Endothelial cell of umbilical vein (primary cell): Measurements from ENCODE around the gene SOX9. TPM values are rescaled to one million over a fixed set of nuclear protein-coding genes. Genes with fewer than 3 reads are reported as not detected.

Source experiments
- BruUV-seq: library from RNA; stranded (reverse); fragments of 400-500 nt; replicated peaks from 2 replicates; lab custom pipeline; 2021; lab: Mats Ljungman, UMichigan
- CTCF ChIA-PET: fragments of 300-600, 350-600 bp; sonication (Branson Sonifier 250); formaldehyde crosslinking; loops from one replicate; lab custom pipeline; 2021; ENCODE audit warnings: antibody characterized with exemption, inconsistent platforms; lab: Charles Lee
- POLR2A ChIA-PET: fragments of 300-600, 350-600 bp; sonication (Branson Sonifier 250); formaldehyde crosslinking; loops from one replicate; lab custom pipeline; 2021; ENCODE audit warnings: antibody characterized with exemption, inconsistent platforms; lab: Charles Lee
- DNase-seq: peaks from one replicate; pipeline ENCODE4 v3.0.0-alpha.2; 2011; ENCODE audit warnings: low read depth, low spot score
- FAIRE-seq: peaks from 2 replicates; lab custom pipeline; 2011; peaks lifted over from hg19 to GRCh38; lab: Jason Lieb, UNC
- H2AFZ ChIP-seq: 2 replicates; pipeline ENCODE4 v1.6.0; 2012; ENCODE audit warnings: low read depth, low read length, control low read depth, inconsistent platforms
- H3K27ac ChIP-seq: 2 replicates; pipeline ENCODE4 v1.5.1; 2011; ENCODE audit warnings: low read depth, mild to moderate bottlenecking, control low read depth, low read length, moderate library complexity; ENCODE audit not compliant: insufficient read depth
- H3K27me3 ChIP-seq, 2 experiments: 2 replicates each; pipeline versions ENCODE4 v1.6.0 to v1.6.1; 2011; ENCODE audit warnings: low read length in 2 of 2, mixed read lengths in 1 of 2; ENCODE audit not compliant: control insufficient read depth in 2 of 2, insufficient read depth in 2 of 2
- H3K36me3 ChIP-seq, 2 experiments: 2 replicates in 1 of 2; 3 replicates in 1 of 2; pipeline ENCODE4 v1.5.1; 2011; ENCODE audit warnings: low read length in 2 of 2, mild to moderate bottlenecking in 1 of 2, moderate library complexity in 1 of 2; ENCODE audit not compliant: control insufficient read depth in 2 of 2, insufficient read depth in 2 of 2; ENCODE audit errors: extremely low read depth in 1 of 2
- H3K4me1 ChIP-seq: 3 replicates; pipeline ENCODE4 v1.5.1; 2011; ENCODE audit warnings: mild to moderate bottlenecking, low read length; ENCODE audit not compliant: control insufficient read depth, insufficient read depth; ENCODE audit errors: extremely low read depth
- H3K4me2 ChIP-seq: 2 replicates; pipeline ENCODE4 v1.6.1; 2011; ENCODE audit warnings: low read length, control low read depth, mixed read lengths; ENCODE audit not compliant: insufficient read depth
- H3K4me3 ChIP-seq, 3 experiments: fragments of 200-600 bp in 1 of 3; sonication (generic), shearing (Covaris generic) in 1 of 3; replicated peaks in 1 of 3; 2 replicates each; pipeline ENCODE4 v1.5.1; 2011 to 2016; ENCODE audit warnings: control low read depth in 3 of 3, low read length in 3 of 3, mild to moderate bottlenecking in 2 of 3, inconsistent platforms in 1 of 3, low read depth in 1 of 3, moderate library complexity in 1 of 3; ENCODE audit not compliant: insufficient read depth in 1 of 3
- H3K79me2 ChIP-seq: 2 replicates; pipeline ENCODE4 v1.6.0; 2012; ENCODE audit warnings: low read length, inconsistent platforms; ENCODE audit not compliant: control insufficient read depth, insufficient read depth
- H3K9ac ChIP-seq: replicated peaks from 2 replicates; pipeline ENCODE3; 2011; ENCODE audit warnings: low read length, control low read depth; ENCODE audit not compliant: insufficient read depth; ENCODE audit errors: extremely low read depth
- H3K9me1 ChIP-seq: replicated peaks from 3 replicates; pipeline ENCODE4 v1.6.0; 2011; ENCODE audit warnings: mild to moderate bottlenecking, low read length; ENCODE audit not compliant: control insufficient read depth, insufficient read depth; ENCODE audit errors: extremely low read depth
- H3K9me3 ChIP-seq: replicated peaks from 2 replicates; pipeline ENCODE4 v1.5.1; 2012; ENCODE audit warnings: low read length, inconsistent platforms; ENCODE audit not compliant: control insufficient read depth, insufficient read depth
- H4K20me1 ChIP-seq: replicated peaks from 2 replicates; pipeline ENCODE3; 2011; ENCODE audit warnings: mild to moderate bottlenecking, low read length; ENCODE audit not compliant: control insufficient read depth, insufficient read depth; ENCODE audit errors: extremely low read depth
- EZH2 ChIP-seq: IDR thresholded peaks from 2 replicates; pipeline ENCODE4 v1.6.1; 2012; ENCODE audit warnings: borderline replicate concordance, low read depth, mild to moderate bottlenecking, moderate library complexity, low read length, inconsistent platforms; ENCODE audit not compliant: severe bottlenecking
- FOS ChIP-seq: IDR thresholded peaks from 2 replicates; pipeline ENCODE4 v1.6.1; 2011; ENCODE audit warnings: mild to moderate bottlenecking, low read length, moderate library complexity, borderline replicate concordance; ENCODE audit not compliant: insufficient read depth
- GATA2 ChIP-seq: IDR thresholded peaks from 2 replicates; pipeline ENCODE4 v1.7.0; 2011; ENCODE audit warnings: low read depth, mild to moderate bottlenecking, moderate library complexity, mixed read lengths, low read length; ENCODE audit not compliant: insufficient read length, insufficient read depth
- JUN ChIP-seq: IDR thresholded peaks from 2 replicates; pipeline ENCODE4 v1.6.1; 2011; ENCODE audit warnings: borderline replicate concordance, low read depth; ENCODE audit not compliant: insufficient read length, insufficient read depth
- MYC ChIP-seq: IDR thresholded peaks from one replicate; pipeline ENCODE4 v1.6.1; 2011; ENCODE audit warnings: mild to moderate bottlenecking, low read depth, low read length
- POLR2A ChIP-seq: IDR thresholded peaks from 2 replicates; pipeline ENCODE4 v1.6.1; 2012; ENCODE audit warnings: low read depth, mild to moderate bottlenecking, control low read depth, low read length
- POLR2AphosphoS5 ChIP-seq: IDR thresholded peaks from 2 replicates; pipeline ENCODE4 v1.6.1; 2012; ENCODE audit warnings: low read depth, mild to moderate bottlenecking, control low read depth, low read length, moderate library complexity; ENCODE audit not compliant: insufficient read depth
- dilution Hi-C: fragments of 300-500 bp; cut with MboI; formaldehyde crosslinking; loops from one replicate; pipeline ENCODE4 v1.15.0; 2019; ENCODE audit warnings: low sequenced_read_pairs; ENCODE audit not compliant: extremely low pct_ligation_motif_present
- intact Hi-C: fragments of 100-400 bp; cut with micrococcal nuclease; formaldehyde crosslinking; loops from one replicate; pipeline ENCODE4 v1.10.0; 2022
- polyA plus RNA-seq, 4 experiments: library from polyadenylated mRNA; depleted of rRNA in 3 of 4; stranded (reverse) in 3 of 4; unstranded in 1 of 4; fragments of >200 nt; gene quantifications; 2 replicates each; pipeline versions ENCODE4 v1.2.1 to v1.2.3, GENCODE V29; 2011 to 2012; ENCODE audit warnings: missing spikeins in 1 of 4
- total RNA-seq: library from RNA; stranded (reverse); gene quantifications from 2 replicates; pipeline ENCODE4 v1.2.3, GENCODE V29; 2021
- TF ChIP-seq, protein P1 (sequence below), 2 donors: IDR thresholded peaks; 1 replicate in 1 of 2; 2 replicates in 1 of 2; pipeline ENCODE4 v1.5.1; 2011; ENCODE audit warnings: low read length in 2 of 2, mild to moderate bottlenecking in 2 of 2, moderate library complexity in 2 of 2, control low read depth in 1 of 2, inconsistent platforms in 1 of 2, low read depth in 1 of 2; ENCODE audit not compliant: insufficient read depth in 1 of 2; ENCODE audit errors: extremely low read depth in 1 of 2
- TF ChIP-seq, protein P2 (sequence below): IDR thresholded peaks from 2 replicates; pipeline ENCODE4 v1.6.1; 2011; ENCODE audit not compliant: insufficient read depth, insufficient read length

SOX9 gene
- total and polyA plus RNA-seq, 2 donors (not counting 3 experiments of a cell fraction or from before 2014, with no cell fraction given), result not detected

DNA sequence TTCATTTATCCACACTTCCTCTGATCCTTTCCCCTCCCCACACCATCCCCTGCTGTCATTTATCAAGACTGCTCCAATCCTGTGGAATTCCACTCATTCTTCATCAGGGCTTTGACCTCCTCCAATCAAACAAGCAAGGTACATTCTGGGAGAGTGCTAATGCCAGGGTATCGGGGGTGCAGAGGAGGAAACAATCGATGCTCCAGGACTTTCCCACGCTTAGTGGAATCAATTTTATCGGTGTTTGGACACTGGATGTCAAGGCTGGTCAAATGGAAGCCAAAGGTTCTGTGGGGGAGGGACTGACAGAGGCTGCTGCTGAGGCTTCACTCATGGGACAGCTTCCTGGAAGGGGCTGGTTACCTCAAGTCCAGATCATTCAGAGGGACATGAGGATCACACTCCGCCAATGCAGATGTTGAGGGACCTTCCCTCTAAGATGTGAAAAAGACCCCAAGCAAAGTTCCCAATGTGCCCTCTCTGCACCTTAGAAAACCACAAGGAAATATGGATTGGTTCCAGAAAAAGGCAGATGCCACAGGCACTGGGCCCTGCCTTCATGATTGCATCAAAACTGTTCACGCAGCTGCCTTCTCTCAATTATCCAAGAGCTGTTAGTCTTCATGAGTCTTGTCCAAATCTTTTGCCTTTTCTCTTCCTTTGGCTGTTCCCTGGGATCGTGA, 44.7 kb upstream of the SOX9 start:
- Histone ChIP-seq H2AFZ (no peak overlapping the region), H3K4me3 (no peak overlapping the region), H3K9me1 (no peaks in the 10 kb centered on the region), H3K27me3 (no peaks in the 10 kb centered on the region), H3K9ac (no peak overlapping the region), H4K20me1 (no peaks in the 10 kb centered on the region), H3K9me3 (peaks cover 2% of the 10 kb centered on the region), H3K4me2 (no peak overlapping the region), H3K27ac (no peak overlapping the region), H3K79me2 (no peaks in the 10 kb centered on the region), H3K36me3 (no peaks in the 10 kb centered on the region), H3K4me1 (no peaks in the 10 kb centered on the region)
- BruUV-seq, result no TSS peak
- intact Hi-C loops, result no loop called here
- no peak for DNase-seq
- FAIRE-seq, result no peak
- POLR2A ChIA-PET, result no interaction called here
- CTCF ChIA-PET, result no interaction called here
- TF ChIP-seq GATA2 (no peak), MYC (no peak), FOS (no peak), EZH2 (no peak)
- TF ChIP-seq, protein P1, sequence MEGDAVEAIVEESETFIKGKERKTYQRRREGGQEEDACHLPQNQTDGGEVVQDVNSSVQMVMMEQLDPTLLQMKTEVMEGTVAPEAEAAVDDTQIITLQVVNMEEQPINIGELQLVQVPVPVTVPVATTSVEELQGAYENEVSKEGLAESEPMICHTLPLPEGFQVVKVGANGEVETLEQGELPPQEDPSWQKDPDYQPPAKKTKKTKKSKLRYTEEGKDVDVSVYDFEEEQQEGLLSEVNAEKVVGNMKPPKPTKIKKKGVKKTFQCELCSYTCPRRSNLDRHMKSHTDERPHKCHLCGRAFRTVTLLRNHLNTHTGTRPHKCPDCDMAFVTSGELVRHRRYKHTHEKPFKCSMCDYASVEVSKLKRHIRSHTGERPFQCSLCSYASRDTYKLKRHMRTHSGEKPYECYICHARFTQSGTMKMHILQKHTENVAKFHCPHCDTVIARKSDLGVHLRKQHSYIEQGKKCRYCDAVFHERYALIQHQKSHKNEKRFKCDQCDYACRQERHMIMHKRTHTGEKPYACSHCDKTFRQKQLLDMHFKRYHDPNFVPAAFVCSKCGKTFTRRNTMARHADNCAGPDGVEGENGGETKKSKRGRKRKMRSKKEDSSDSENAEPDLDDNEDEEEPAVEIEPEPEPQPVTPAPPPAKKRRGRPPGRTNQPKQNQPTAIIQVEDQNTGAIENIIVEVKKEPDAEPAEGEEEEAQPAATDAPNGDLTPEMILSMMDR (IDR thresholded peaks at IDR 0.05; ENCODE audit: extremely low read depth in 1 of 2, insufficient read depth in 1 of 2, low read depth in 1 of 2, low read length in 2 of 2), result no peak
- dilution Hi-C loops, result no loop called here

DNA sequence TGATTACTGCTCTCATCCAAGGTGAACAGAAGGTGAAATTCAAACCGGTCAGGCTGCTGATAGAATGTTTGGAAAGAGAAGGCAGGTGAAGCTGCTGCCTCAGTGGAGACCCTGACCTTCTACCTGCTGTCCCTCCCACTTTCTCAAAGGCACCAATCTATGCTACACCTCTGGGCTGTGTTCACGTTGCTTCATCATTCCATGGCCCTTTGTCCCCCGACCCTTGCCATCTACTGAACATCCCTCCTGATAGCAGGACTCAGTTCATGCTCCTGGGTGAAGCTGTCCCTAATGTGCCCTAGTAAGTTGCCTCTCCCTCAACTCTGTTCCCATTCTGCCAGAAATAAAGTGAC, 44.2 kb upstream of the SOX9 start:
- intact Hi-C loops, result no loop called here
- no peak overlapping the region for H3K4me3 ChIP-seq
- no peak for TF ChIP-seq JUN
- TF ChIP-seq GATA2, result no peak
- no peak for TF ChIP-seq EZH2
- TF ChIP-seq POLR2A, result no peak
- TF ChIP-seq, protein P2, sequence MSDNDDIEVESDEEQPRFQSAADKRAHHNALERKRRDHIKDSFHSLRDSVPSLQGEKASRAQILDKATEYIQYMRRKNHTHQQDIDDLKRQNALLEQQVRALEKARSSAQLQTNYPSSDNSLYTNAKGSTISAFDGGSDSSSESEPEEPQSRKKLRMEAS, result no peak
- no peak for TF ChIP-seq FOS
- no peak for TF ChIP-seq POLR2AphosphoS5
- TF ChIP-seq, protein P1 (IDR thresholded peaks at IDR 0.05; ENCODE audit: extremely low read depth in 1 of 2, insufficient read depth in 1 of 2, low read depth in 1 of 2, low read length in 2 of 2), result no peak
- TF ChIP-seq MYC, result no peak
- H3K79me2 ChIP-seq, result no peaks in the 10 kb centered on the region
- H3K27me3 ChIP-seq, result no peaks in the 10 kb centered on the region
- H3K9me3 ChIP-seq, result peaks cover 2% of the 10 kb centered on the region
- no TSS peak for BruUV-seq
- no peaks in the 10 kb centered on the region for H3K4me1 ChIP-seq
- ChIA-PET CTCF (no interaction called here), POLR2A (no interaction called here)
- no peak overlapping the region for H3K4me2 ChIP-seq
- no peaks in the 10 kb centered on the region for H3K9me1 ChIP-seq
- no peak for DNase-seq
- no peak overlapping the region for H3K27ac ChIP-seq
- no peak overlapping the region for H3K9ac ChIP-seq
- no peaks in the 10 kb centered on the region for H4K20me1 ChIP-seq
- dilution Hi-C loops, result no loop called here
- H3K36me3 ChIP-seq, result no peaks in the 10 kb centered on the region
- no peak overlapping the region for H2AFZ ChIP-seq
- no peak for FAIRE-seq
